ENCODE data around the gene TTC28.

TTC28 gene

GRCh38 chr22:28030473-28030872 lies 649.2 kb downstream of the TTC28 start:
- DNase-seq = no peak

GRCh38 chr22:28029956-28030355 lies 649.7 kb downstream of the TTC28 start:
- no peak for DNase-seq

- DNase-seq = peak; percentile 63
These were observed 650.3 kb downstream of the TTC28 start for GRCh38 chr22:28029201-28029948.

- DNase-seq = no peak
These were observed 651.9 kb downstream of the TTC28 start for GRCh38 chr22:28027453-28028448.

- DNase-seq = no peak
These were observed 653.6 kb downstream of the TTC28 start for GRCh38 chr22:28025866-28026575.

- DNase-seq = no peak
These were observed 654.3 kb downstream of the TTC28 start for GRCh38 chr22:28025333-28025732.

GRCh38 chr22:28024422-28024888 lies 655.2 kb downstream of the TTC28 start:
- DNase-seq = no peak

- no peak for DNase-seq
These were observed 655.9 kb downstream of the TTC28 start for GRCh38 chr22:28023774-28024173.

- DNase-seq = no peak
These were observed 656.6 kb downstream of the TTC28 start for GRCh38 chr22:28023036-28023435.

GRCh38 chr22:28021998-28022660 lies 657.5 kb downstream of the TTC28 start:
- no peak for DNase-seq

- no peak for DNase-seq
These were observed 658.3 kb downstream of the TTC28 start for GRCh38 chr22:28021116-28021997.

GRCh38 chr22:28019881-28020861 lies 659.5 kb downstream of the TTC28 start:
- DNase-seq = peak; percentile 29

- DNase-seq = no peak
These were observed 660.3 kb downstream of the TTC28 start for GRCh38 chr22:28019360-28019759.

GRCh38 chr22:28018461-28018927 lies 661.1 kb downstream of the TTC28 start:
- DNase-seq = no peak

- DNase-seq = no peak
These were observed 661.8 kb downstream of the TTC28 start for GRCh38 chr22:28017859-28018258.

GRCh38 chr22:28017558-28017820 lies 662.2 kb downstream of the TTC28 start:
- DNase-seq = no peak

- no peak for DNase-seq
These were observed 662.7 kb downstream of the TTC28 start for GRCh38 chr22:28016781-28017557.

GRCh38 chr22:28015676-28016601 lies 663.7 kb downstream of the TTC28 start:
- no peak for DNase-seq

Measured in NCI-H2107 (cell line).